Caco-2 (cell line): ENCODE measurements around the gene NDUFA9. TPM values are rescaled to one million over a fixed set of nuclear protein-coding genes. Genes with fewer than 3 reads are reported as not detected.

Source experiments
- BruUV-seq: library from RNA; stranded (reverse); fragments of 400-500 nt; replicated peaks from 2 replicates; lab custom pipeline; 2021; lab: Mats Ljungman, UMichigan
- CTCF ChIA-PET: fragments of 300-600 bp; sonication (Branson Sonifier 250); formaldehyde crosslinking; loops from one replicate; lab custom pipeline; 2022; ENCODE audit warnings: antibody characterized with exemption; lab: Charles Lee
- POLR2A ChIA-PET: fragments of 300-600 bp; sonication (Branson Sonifier 250); formaldehyde crosslinking; loops from one replicate; lab custom pipeline; 2022; ENCODE audit warnings: antibody characterized with exemption; lab: Charles Lee
- DNase-seq, 2 experiments: peaks; one replicate each; pipeline versions ENCODE4 v3.0.0 to v3.0.0-alpha.2; 2020 to 2022
- H3K27me3 ChIP-seq: replicated peaks from 2 replicates; pipeline ENCODE4 v1.6.0; 2011; ENCODE audit warnings: low read length; ENCODE audit not compliant: control insufficient read depth, insufficient read depth
- H3K36me3 ChIP-seq: 2 replicates; pipeline ENCODE4 v1.5.1; 2011; ENCODE audit warnings: low read length; ENCODE audit not compliant: control insufficient read depth, insufficient read depth
- H3K4me1 ChIP-seq: fragments of 250-450 bp; sonication (Bioruptor Pico); 2 replicates; pipeline ENCODE4 v1.5.1; 2020; ENCODE audit warnings: mild to moderate bottlenecking
- H3K4me3 ChIP-seq: 2 replicates; pipeline ENCODE4 v1.5.1; 2011; ENCODE audit warnings: low read depth, mild to moderate bottlenecking, control low read depth, low read length
- H3K9me3 ChIP-seq: fragments of 250-450 bp; sonication (Bioruptor Pico); 2 replicates; pipeline ENCODE4 v1.5.1; 2020; ENCODE audit warnings: mild to moderate bottlenecking, moderate library complexity
- H3K27ac Mint-ChIP-seq: one replicate; pipeline ENCODE4 v1.8.0; 2022; ENCODE audit warnings: mixed read lengths; ENCODE audit not compliant: unreplicated experiment
- H3K27me3 Mint-ChIP-seq: one replicate; pipeline ENCODE4 v1.8.0; 2022; ENCODE audit warnings: mixed read lengths; ENCODE audit not compliant: insufficient read depth, unreplicated experiment
- H3K36me3 Mint-ChIP-seq: one replicate; pipeline ENCODE4 v1.8.0; 2022; ENCODE audit warnings: mild to moderate bottlenecking, mixed read lengths; ENCODE audit not compliant: insufficient read depth, unreplicated experiment
- H3K4me1 Mint-ChIP-seq: one replicate; pipeline ENCODE4 v1.8.0; 2022; ENCODE audit warnings: low read depth, mixed read lengths; ENCODE audit not compliant: unreplicated experiment
- H3K4me3 Mint-ChIP-seq: one replicate; pipeline ENCODE4 v1.8.0; 2022; ENCODE audit warnings: mild to moderate bottlenecking, moderate library complexity, mixed read lengths; ENCODE audit not compliant: unreplicated experiment
- H3K9me3 Mint-ChIP-seq: one replicate; pipeline ENCODE4 v1.8.0; 2022; ENCODE audit warnings: mixed read lengths; ENCODE audit not compliant: unreplicated experiment
- CTCF ChIP-seq, 2 experiments: fragments of 200-600 bp in 1 of 2; IDR thresholded peaks; 1 replicate in 1 of 2; 2 replicates in 1 of 2; pipeline versions ENCODE4 v1.5.1 to v1.8.0; 2011 to 2022; ENCODE audit warnings: antibody characterized with exemption in 1 of 2, control low read depth in 1 of 2, inconsistent platforms in 1 of 2, low read depth in 1 of 2, low read length in 1 of 2, mild to moderate bottlenecking in 1 of 2, moderate library complexity in 1 of 2; ENCODE audit not compliant: insufficient read depth in 1 of 2, severe bottlenecking in 1 of 2, unreplicated experiment in 1 of 2
- intact Hi-C: fragments of 100-400 bp; cut with micrococcal nuclease; formaldehyde crosslinking; loops from one replicate; pipeline ENCODE4 v1.10.0; 2022; ENCODE audit not compliant: unreplicated experiment
- total RNA-seq: library from RNA; stranded (reverse); gene quantifications from 2 replicates; pipeline ENCODE4 v1.2.3, GENCODE V29; 2022

The NDUFA9 gene
- total RNA-seq, 1 experiment from 2014 or later, result 263 TPM

- no peak overlapping the region for H3K27ac Mint-ChIP-seq
- TF ChIP-seq CTCF (IDR thresholded peaks at IDR 0.05; ENCODE audit: insufficient read depth in 1 of 2, low read depth in 1 of 2, low read length in 1 of 2, severe bottlenecking in 1 of 2, unreplicated experiment in 1 of 2), result no peak
- POLR2A ChIA-PET, result no interaction called here
- no peaks in the 10 kb centered on the region for H3K36me3 ChIP-seq
- no peaks in the 10 kb centered on the region for H3K36me3 Mint-ChIP-seq
- peaks cover 13% of the 10 kb centered on the region for H3K4me1 ChIP-seq
- no peaks in the 10 kb centered on the region for H3K9me3 ChIP-seq
- H3K4me1 Mint-ChIP-seq, result peaks cover 22% of the 10 kb centered on the region
- intact Hi-C loops, result no loop called here
- H3K4me3 ChIP-seq, result no peak overlapping the region
- H3K27me3 ChIP-seq, result no peaks in the 10 kb centered on the region
- H3K9me3 Mint-ChIP-seq, result no peaks in the 10 kb centered on the region
- no TSS peak for BruUV-seq
- H3K27me3 Mint-ChIP-seq, result peaks cover 8% of the 10 kb centered on the region
- CTCF ChIA-PET, result no interaction called here
- no peak overlapping the region for H3K4me3 Mint-ChIP-seq
- DNase-seq, result no peak
Measured at GRCh38 chr12:4609071-4609470, 39.8 kb upstream of the NDUFA9 start.

GRCh38 chr12:4610481-4610880 lies 38.4 kb upstream of the NDUFA9 start:
- peaks cover 13% of the 10 kb centered on the region for H3K4me1 ChIP-seq
- no peaks in the 10 kb centered on the region for H3K36me3 Mint-ChIP-seq
- H3K4me3 ChIP-seq, result no peak overlapping the region
- H3K36me3 ChIP-seq, result no peaks in the 10 kb centered on the region
- CTCF ChIA-PET, result no interaction called here
- H3K27me3 ChIP-seq, result no peaks in the 10 kb centered on the region
- peaks cover 16% of the 10 kb centered on the region for H3K4me1 Mint-ChIP-seq
- no TSS peak for BruUV-seq
- DNase-seq, result no peak
- H3K4me3 Mint-ChIP-seq, result no peak overlapping the region
- H3K27ac Mint-ChIP-seq, result no peak overlapping the region
- no peaks in the 10 kb centered on the region for H3K9me3 ChIP-seq
- H3K9me3 Mint-ChIP-seq, result no peaks in the 10 kb centered on the region
- POLR2A ChIA-PET, result no interaction called here
- TF ChIP-seq CTCF (IDR thresholded peaks at IDR 0.05; ENCODE audit: insufficient read depth in 1 of 2, low read depth in 1 of 2, low read length in 1 of 2, severe bottlenecking in 1 of 2, unreplicated experiment in 1 of 2), result no peak
- peaks cover 5% of the 10 kb centered on the region for H3K27me3 Mint-ChIP-seq
- intact Hi-C loops, result no loop called here

GRCh38 chr12:4615667-4616066 lies 33.2 kb upstream of the NDUFA9 start:
- no peaks in the 10 kb centered on the region for H3K4me1 ChIP-seq
- no peak for DNase-seq
- H3K9me3 ChIP-seq, result no peaks in the 10 kb centered on the region
- CTCF ChIA-PET, result no interaction called here
- no peaks in the 10 kb centered on the region for H3K36me3 ChIP-seq
- no peak overlapping the region for H3K4me3 ChIP-seq
- no peaks in the 10 kb centered on the region for H3K4me1 Mint-ChIP-seq
- no peaks in the 10 kb centered on the region for H3K27me3 ChIP-seq
- intact Hi-C loops, result no loop called here
- no peak overlapping the region for H3K27ac Mint-ChIP-seq
- TF ChIP-seq CTCF (IDR thresholded peaks at IDR 0.05; ENCODE audit: insufficient read depth in 1 of 2, low read depth in 1 of 2, low read length in 1 of 2, severe bottlenecking in 1 of 2, unreplicated experiment in 1 of 2), result no peak
- H3K36me3 Mint-ChIP-seq, result no peaks in the 10 kb centered on the region
- no peak overlapping the region for H3K4me3 Mint-ChIP-seq
- BruUV-seq, result no TSS peak
- POLR2A ChIA-PET, result no interaction called here
- H3K27me3 Mint-ChIP-seq, result peaks cover 21% of the 10 kb centered on the region
- H3K9me3 Mint-ChIP-seq, result no peaks in the 10 kb centered on the region
